ENCODE measurements around the gene CST1.
"Not testable (repeated sequence)": the region's sequence is repeated elsewhere in the genome, so short reads cannot be mapped to it uniquely, and the experiment has no call there.

Gene CST1, protein sequence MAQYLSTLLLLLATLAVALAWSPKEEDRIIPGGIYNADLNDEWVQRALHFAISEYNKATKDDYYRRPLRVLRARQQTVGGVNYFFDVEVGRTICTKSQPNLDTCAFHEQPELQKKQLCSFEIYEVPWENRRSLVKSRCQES

GRCh38 chr20:23750786-23751185, at the start of gene CST1:
Gene CST1, minus strand, starts transcription at chr20:23750935. Its CDS starts 69 bp downstream, at chr20:23750866.
- not testable (repeated sequence) for DNase-seq

DNA sequence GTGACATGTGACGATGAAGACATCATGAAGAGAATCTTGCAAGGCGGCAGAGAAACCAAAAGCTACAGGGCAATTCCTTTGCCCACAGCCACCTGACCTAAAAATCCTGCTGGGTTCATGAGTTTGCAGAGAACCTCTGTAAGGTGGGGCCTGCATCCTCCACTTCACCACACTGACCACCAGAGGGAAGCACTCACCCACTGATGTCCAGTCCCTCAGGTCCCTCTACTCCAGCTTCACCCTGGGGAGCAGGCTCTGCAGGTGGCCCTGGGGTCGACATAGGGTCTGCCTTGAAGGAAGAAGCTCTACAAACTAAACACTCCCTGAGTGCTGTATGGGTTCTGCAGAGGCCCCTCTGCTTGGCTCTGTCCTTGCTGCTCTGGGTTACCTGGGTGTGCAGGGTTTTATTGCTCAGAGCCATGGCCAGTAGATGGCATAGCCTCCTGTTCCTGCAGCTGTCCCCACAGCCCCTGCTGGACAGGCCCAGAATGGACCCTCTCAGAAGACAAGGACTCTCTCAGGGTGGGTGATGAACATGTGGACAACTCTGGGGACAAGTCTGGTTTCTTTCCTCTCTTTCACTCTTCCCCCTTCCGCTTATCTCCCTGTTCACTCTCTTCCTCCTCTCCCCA, 48.6 kb upstream of the CST1 start:
- peak; percentile 1 to 29 (median 5) for DNase-seq

GRCh38 chr20:23795526-23795925, 44.8 kb upstream of the CST1 start:
- DNase-seq: no peak

DNA sequence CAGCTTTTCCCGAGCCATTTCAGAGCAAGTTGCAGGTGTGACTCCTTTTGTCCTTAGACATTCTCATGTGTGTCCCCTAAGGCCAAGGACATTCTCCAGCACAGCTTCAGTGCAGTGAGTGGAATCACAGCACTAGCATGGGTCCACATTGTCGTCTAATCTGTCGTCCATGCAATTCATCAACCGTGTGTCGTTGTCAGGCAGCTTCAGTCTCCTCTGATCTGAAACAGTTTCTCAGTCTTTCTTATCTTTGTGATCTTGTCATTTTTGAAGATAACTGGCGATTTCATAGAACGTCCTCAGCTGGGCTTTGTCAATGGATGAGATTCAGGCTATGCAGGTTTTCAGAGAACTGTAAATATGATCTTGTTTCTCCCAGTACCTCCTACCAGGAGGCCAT, 44.1 kb upstream of the CST1 start:
- no peak for DNase-seq

GRCh38 chr20:23794065-23794464, 43.3 kb upstream of the CST1 start:
- no peak for DNase-seq

GRCh38 chr20:23783447-23783846, 32.7 kb upstream of the CST1 start:
- DNase-seq: no peak

- DNase-seq: peak in 2 of 3 experiments; percentile 2 to 48
Observed at GRCh38 chr20:23782366-23782983, 31.7 kb upstream of the CST1 start.

- not testable (repeated sequence) for DNase-seq
Observed at GRCh38 chr20:23778676-23779075, 27.9 kb upstream of the CST1 start.

DNA sequence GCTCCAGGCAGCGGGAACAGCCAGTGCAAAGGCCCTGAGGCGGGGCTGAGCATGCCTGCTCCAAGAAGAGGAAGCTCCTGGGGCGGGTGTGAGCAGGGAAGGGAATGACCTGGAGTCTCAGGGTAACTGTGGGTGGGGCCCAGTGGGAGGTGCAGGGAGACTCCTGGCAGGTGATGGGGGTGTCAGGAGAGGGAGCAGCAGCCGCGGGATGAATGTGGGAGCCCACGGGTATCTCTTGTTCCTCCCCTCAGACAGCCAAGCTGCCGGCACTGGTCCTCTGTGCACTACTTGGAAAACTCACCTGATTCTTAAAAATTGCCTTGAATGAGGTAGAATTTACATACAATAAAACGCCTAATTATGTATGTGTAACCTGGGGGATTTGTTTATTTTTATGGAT, 26.6 kb upstream of the CST1 start:
- not testable (repeated sequence) for DNase-seq

- peak in 1 of 3 experiments; percentile 6 for DNase-seq
Observed at GRCh38 chr20:23776067-23776771, 25.5 kb upstream of the CST1 start.

DNA sequence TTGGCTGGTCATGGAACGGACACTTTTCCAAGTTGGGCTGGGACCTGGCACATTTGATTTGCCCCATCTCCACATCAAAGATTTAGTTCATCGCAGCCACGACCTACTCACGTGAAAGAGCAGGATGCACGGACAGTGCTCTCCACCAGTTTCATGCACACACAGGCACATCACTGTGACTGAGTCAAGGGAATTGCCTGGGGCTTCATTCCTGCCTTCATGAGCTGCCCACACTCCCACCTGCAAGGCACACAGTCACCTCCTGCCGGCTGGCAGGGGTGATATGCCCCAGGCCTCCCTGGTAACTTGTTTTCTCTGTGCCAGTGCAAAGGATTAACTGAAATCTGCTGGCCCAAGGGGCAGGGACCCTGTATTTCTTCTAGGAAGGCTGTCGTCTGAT, 23.3 kb upstream of the CST1 start:
- no peak for DNase-seq

- no peak for DNase-seq
Observed at GRCh38 chr20:23773579-23773978, 22.8 kb upstream of the CST1 start.

GRCh38 chr20:23773127-23773526, 22.4 kb upstream of the CST1 start:
- no peak for DNase-seq

GRCh38 chr20:23772074-23772473, 21.3 kb upstream of the CST1 start:
- no peak for DNase-seq

- DNase-seq: no peak
Observed at GRCh38 chr20:23770384-23770783, 19.6 kb upstream of the CST1 start.

GRCh38 chr20:23768520-23768919, 17.8 kb upstream of the CST1 start:
- not testable (repeated sequence) for DNase-seq

DNA sequence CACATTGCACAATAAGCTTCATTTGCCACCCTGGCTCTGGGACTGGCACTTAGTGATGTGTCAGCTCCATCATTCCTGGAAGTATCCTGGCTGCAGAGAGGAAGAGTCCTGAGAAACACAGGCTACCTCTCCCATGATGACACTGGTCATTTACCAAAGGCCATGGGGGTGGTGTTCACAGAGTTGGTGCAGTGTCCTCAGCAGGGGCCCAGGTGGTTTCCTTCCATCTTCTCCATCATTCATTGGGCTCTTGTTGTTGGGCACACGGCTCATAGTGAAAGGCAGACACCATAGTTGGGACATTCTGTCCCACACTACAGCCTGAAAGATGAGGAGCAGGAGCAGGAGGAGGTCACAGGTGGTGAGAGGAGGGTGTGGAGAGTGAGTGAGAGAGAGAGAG, 15.8 kb upstream of the CST1 start:
- DNase-seq: no peak

DNA sequence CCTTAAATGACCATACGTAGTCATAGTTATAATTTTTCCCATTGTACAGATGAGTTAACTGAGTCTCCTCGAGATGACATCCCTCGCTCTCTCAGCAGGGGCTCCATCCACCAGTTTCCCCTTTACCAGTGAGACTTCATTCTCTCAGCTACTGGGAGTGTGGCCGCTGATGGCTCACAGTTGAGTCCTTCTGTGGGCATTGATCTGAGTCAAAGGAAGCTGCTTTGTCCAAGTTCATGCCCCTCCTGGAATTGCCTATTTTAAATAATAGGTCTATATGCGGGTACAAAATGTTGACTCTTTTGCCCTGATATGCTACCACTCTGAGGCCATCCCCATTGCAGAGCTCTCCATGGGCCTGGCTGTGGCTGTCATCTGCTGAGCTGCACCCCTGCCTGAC, 14.8 kb upstream of the CST1 start:
- no peak for DNase-seq

GRCh38 chr20:23764630-23765029, 13.9 kb upstream of the CST1 start:
- not testable (repeated sequence) for DNase-seq

GRCh38 chr20:23763345-23763744, 12.6 kb upstream of the CST1 start:
- DNase-seq: no peak

GRCh38 chr20:23759306-23759940, 8.7 kb upstream of the CST1 start:
- no peak for DNase-seq

GRCh38 chr20:23756792-23757191, 6.1 kb upstream of the CST1 start:
- DNase-seq: peak in 2 of 3 experiments; percentile 12 to 60

GRCh38 chr20:23755131-23755611, 4.4 kb upstream of the CST1 start:
- DNase-seq: not testable (repeated sequence)

Data from NCI-H1417 (cell line).